Stimulated activated CD4-positive, alpha-beta T cell treated with anti-CD3 and anti-CD28 coated beads, TNF-alpha, amount 100 ng/mL, for 48 hours (primary cell): ENCODE data around the gene SERPINB12.

Source experiments
- DNase-seq, 3 donors: peaks; one replicate each; pipeline ENCODE4 v3.0.0-alpha.2; 2020; ENCODE audit warnings: low read depth in 3 of 3

Gene SERPINB12

GRCh38 chr18:63551769-63552168 lies 9.6 kb downstream of the SERPINB12 start:
- DNase-seq = no peak

DNA sequence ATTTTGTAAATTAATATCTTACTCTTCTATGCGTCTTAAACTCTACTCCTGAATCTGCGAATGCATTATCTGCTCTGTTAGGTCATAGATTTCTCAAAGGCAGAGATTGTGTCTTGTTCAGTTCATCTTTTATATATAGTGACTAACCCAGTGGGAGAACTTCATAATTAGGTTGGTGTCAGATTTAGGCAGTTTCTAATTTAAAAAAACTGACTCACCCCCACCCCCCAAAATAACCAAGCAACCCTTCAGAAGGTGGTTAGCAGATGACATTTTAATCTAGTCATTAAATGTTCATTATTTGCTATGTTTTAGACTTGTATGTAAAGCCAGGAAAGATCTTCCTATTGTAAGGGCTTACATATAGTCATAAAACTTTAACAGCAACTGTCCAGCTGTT lies 10.4 kb downstream of the SERPINB12 start:
- DNase-seq = no peak

DNA sequence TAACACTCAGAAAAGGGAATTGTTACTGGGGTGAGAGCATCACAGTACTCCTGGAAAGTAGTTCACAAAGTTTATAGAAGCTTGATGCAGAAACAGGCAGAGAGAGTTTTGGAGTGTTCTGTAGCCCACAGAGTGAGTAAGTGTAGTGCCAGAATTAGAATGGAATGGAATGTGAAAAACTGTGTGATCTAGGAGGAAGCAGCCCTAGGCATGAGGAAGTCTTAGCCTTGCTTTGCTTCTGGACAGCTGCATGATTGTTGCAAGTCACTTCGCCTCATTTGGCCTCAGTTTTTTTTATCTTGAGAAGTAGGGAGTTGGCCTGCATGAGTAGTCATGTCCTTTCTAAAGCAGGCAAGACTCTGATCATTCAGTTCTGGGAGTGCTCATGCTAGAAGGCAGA lies 10.9 kb downstream of the SERPINB12 start:
- no peak for DNase-seq

- DNase-seq = no peak
Observed at GRCh38 chr18:63559567-63560491, 17.7 kb downstream of the SERPINB12 start.

DNA sequence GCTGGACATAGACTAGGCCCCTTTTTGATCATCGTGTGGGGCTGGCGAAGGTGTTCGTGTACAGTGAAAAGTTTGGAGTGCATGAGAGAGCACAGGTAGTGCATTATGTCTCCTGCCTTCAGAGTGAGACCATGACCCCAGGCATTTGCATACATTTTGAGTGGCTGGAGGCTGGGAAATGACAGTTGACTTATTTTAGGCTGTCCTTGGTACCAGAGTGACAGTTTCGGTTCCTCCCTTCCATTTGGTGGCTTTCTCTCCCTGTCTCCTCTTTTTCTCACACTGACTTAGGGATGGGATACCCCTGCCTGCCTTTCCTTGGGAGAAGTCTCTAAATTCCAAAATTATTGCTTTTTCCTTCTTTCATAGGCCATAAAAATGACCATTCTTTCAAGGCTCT lies 20.1 kb downstream of the SERPINB12 start:
- DNase-seq = no peak

DNA sequence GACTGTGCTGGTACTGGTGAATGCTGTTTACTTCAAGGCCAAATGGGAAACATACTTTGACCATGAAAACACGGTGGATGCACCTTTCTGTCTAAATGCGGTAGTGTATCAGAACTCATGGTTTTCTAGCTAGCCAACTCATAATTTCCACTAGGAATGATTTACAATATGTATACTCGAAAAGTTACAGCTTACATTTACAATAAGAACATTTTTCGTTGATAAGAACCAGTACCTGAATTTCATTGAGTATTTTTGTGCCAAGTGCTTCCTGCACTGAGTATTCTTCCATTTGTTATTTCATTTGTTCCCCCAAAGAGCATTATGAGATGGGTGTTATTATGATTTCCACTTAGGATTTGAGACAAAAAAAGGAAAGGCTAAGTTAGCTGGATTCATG lies 21.9 kb downstream of the SERPINB12 start:
- DNase-seq = no peak

DNA sequence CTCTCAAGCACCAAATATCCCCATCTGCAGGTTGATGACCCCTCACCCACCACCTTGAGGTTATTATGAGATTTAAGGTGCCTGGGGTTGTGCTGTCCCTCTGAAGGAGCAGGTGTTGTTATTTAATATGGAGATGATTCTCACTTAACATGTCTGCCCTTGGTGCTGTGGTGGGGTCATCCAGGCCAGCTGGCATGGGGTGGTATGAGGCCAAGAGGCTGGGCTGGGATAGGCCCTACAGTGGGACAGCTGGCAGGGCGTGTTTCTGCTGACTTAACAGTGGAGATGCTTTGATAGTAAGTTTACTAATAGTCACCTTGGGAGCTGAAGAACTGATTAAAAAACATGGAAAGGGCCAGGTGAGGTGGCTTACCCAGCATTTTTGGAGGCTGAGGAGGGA lies 22.4 kb downstream of the SERPINB12 start:
- no peak for DNase-seq

DNA sequence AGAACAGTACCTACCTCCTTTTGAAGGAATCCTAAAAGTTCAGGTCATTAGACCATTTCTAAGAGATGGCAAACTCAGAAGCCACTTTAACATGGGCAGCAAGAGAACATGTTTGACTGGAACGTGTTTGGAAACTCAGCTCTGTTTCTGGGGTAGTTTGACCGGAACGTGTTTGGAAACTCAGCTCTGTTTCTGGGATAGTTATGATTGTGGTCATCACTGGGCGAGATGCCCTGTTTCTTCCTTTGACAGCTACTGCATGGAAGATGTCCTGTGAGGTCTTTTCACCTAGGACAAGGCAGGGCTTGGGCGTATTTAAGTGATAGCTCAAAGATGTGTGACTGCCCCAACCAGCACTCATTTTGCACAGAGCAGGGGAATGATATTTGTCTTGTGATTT lies 25.1 kb downstream of the SERPINB12 start:
- no peak for DNase-seq

- no peak for DNase-seq
Observed at GRCh38 chr18:63567825-63568224, 25.7 kb downstream of the SERPINB12 start.

DNA sequence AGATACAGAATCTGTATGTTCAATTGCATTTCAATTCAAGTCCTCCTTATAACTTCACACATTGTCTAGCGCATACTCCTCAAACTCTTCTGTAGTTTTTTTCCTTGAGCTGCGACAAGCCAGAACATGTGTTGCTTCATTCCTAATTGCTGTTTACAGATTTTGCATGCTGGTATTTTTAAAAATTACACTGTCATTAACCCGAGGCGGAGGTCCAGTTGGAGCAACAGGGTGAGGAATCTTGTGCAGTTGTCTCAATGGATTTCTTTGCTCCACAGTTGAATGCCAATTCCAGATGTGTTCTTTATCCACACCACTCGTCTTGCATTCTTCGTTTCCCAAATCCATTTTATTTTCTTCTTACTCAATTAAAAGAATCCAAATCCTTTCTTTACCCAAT lies 28.6 kb downstream of the SERPINB12 start:
- no peak for DNase-seq

- no peak for DNase-seq
Observed at GRCh38 chr18:63575681-63576080, 33.5 kb downstream of the SERPINB12 start.

DNA sequence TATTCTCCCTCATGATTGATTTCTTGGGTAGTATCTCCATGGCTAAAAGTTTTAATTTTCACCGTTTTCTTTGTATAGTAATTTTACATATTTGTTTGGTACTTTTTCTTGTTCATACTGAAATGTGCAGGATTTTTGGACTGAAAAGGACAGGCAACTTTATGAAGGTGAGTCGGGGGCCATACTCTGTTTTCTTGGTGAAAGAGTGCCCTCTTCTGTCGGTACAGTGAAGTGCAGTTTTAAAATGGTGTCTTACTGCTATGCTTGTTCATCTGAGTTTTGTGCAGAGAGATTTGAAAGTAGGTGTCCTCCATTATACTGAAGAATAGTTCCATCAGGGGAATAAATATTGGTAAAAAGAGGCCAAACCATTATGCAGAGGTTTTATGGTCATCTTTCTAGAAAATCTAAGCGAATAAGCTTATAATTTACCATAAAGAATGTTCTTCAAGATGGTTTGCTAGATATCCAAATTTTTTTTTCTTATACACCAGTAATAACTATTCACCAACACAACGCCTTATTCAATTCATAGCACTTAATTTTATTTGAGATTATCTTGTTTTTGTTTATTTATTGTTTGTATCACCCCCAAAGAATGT lies 36.3 kb downstream of the SERPINB12 start:
- no peak for DNase-seq

DNA sequence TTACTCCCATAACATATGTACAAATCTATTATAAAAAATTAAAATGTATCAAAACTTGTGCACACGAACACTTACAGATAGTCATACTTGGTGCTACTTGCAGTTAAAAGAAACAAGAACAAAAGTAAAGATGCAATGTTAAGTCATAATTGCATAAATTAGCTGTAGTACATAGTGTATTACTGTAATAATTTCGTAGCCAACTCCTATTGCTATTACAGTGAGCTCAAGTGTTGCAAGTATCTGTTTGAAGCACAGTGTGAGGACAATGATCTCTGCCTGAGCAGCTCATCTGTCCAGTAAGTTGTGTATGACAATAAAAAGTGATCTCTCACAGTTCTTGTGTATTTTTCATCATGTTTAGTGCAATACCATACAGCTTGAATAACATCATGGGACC lies 37.4 kb downstream of the SERPINB12 start:
- no peak for DNase-seq

GRCh38 chr18:63585988-63586387 lies 43.8 kb downstream of the SERPINB12 start:
- no peak for DNase-seq

GRCh38 chr18:63586431-63586830 lies 44.3 kb downstream of the SERPINB12 start:
- DNase-seq = no peak

- DNase-seq = no peak
Observed at GRCh38 chr18:63586966-63587365, 44.8 kb downstream of the SERPINB12 start, which contains the start of gene SERPINB13. Gene SERPINB13, plus strand, starts transcription at chr18:63587343. Its CDS starts 1,325 bp downstream, at chr18:63588668.

DNA sequence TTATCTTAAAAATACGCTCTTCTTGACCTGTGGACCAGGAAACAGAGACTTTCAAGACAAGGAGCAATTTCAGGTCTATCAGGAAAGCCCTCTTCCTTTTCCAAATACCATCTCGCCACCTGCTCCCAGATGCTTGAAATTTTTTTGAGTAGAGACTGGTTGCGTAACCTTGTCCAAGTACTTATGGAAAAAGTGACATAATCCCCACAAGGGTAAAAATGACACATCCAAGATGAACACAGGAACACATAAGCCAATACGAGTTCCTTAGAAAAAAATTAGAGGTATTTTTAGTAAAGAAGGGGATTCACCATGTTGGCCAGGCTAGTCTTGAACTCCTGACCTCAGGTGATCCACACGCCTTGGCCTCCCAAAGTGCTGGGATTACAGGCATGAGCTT lies 46.7 kb downstream of the SERPINB12 start:
- DNase-seq = no peak

DNA sequence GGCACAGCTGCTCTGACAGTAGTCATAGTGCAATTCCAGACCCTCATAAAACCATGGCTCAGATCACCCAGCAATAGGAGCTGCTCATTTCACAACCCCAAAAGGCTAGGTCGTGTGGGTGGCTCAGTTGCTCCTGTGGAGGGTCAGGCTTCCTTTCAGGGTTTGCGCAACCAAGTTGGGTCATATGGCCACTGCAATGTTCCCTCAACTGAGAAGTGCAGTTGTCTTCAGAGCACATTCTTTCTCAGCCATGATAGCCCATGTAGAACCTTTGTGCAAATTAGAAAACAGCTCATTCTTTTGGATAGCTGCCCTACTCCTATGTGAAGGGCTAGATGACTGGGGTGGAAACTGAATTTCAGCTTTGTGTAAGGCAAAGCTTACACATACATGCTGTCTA lies 48.2 kb downstream of the SERPINB12 start:
- no peak for DNase-seq

- DNase-seq = no peak
Observed at GRCh38 chr18:63590966-63591695, 49.0 kb downstream of the SERPINB12 start.

DNA sequence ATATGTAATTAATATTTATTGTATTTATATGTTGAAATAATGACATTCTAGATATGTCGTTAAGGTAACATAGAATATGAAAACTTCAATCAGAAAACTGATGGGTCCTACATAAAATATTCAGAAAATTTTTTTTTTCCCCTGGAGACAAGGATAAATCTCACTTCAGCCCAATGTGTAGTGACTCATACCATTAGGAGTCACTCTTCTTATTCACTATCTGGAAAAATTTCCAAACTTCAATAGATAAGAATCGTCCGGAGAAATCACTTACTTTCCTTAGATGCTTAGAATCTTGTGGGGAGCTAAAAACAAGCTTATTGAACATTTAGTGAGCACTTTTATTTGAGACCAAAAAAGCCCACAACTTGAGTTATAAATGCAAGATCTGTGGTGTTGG lies 49.6 kb downstream of the SERPINB12 start:
- DNase-seq = no peak

- no peak for DNase-seq
Observed at GRCh38 chr18:63592471-63592870, 50.3 kb downstream of the SERPINB12 start.

GRCh38 chr18:63596964-63597363 lies 54.8 kb downstream of the SERPINB12 start:
- no peak for DNase-seq

- no peak for DNase-seq
Observed at GRCh38 chr18:63603355-63603754, 61.2 kb downstream of the SERPINB12 start.
